DOHH2 (cell line): Measurements from ENCODE around the gene PHLDA1.

Experiments used
- CTCF ChIP-seq: fragments of 200-600 bp; sonication (generic); IDR thresholded peaks from one replicate; pipeline ENCODE4 v1.5.1; 2014; ENCODE audit warnings: antibody characterized with exemption, mild to moderate bottlenecking, low read depth, low read length; ENCODE audit not compliant: poor library complexity, severe bottlenecking
- EZH2phosphoT487 ChIP-seq: fragments of 200-600 bp; sonication (generic); IDR thresholded peaks from 2 replicates; pipeline ENCODE4 v1.6.1; 2017; ENCODE audit warnings: borderline replicate concordance, mild to moderate bottlenecking, antibody characterized with exemption, low read length, moderate library complexity, mixed read lengths

- TF ChIP-seq CTCF (no peak), EZH2phosphoT487 (no peak)
Measured at GRCh38 chr12:75982979-75983660, 48.5 kb downstream of the PHLDA1 start.
